Liver (tissue), 9 donors: ENCODE data around the gene RPL21. TPM values are rescaled to one million over a fixed set of nuclear protein-coding genes. Genes with fewer than 3 reads are reported as not detected.

ENCODE experiments used
- DNase-seq: peaks from one replicate; pipeline ENCODE4 v3.0.0-alpha.2; 2017; ENCODE audit warnings: low spot score
- H3K27ac ChIP-seq, 2 donors: one replicate each; pipeline ENCODE4 v1.7.0; 2013; ENCODE audit warnings: inconsistent platforms in 2 of 2, low read length in 2 of 2, control low read depth in 1 of 2, low read depth in 1 of 2, mild to moderate bottlenecking in 1 of 2
- H3K27me3 ChIP-seq, 4 donors: one replicate each; pipeline versions ENCODE4 v1.6.1 to v1.7.0; 2013; ENCODE audit warnings: low read length in 3 of 4, inconsistent platforms in 1 of 4, mild to moderate bottlenecking in 1 of 4, moderate library complexity in 1 of 4; ENCODE audit not compliant: control insufficient read depth in 4 of 4, insufficient read depth in 4 of 4
- H3K36me3 ChIP-seq, 4 donors: one replicate each; pipeline versions ENCODE4 v1.6.1 to v1.7.0; 2013; ENCODE audit warnings: low read length in 3 of 4, mild to moderate bottlenecking in 3 of 4, low read depth in 1 of 4, moderate library complexity in 1 of 4; ENCODE audit not compliant: control insufficient read depth in 4 of 4, insufficient read depth in 3 of 4
- H3K4me1 ChIP-seq, 4 donors: one replicate each; pipeline versions ENCODE4 v1.6.1 to v1.7.0; 2013; ENCODE audit warnings: low read length in 3 of 4, mild to moderate bottlenecking in 3 of 4, moderate library complexity in 1 of 4; ENCODE audit not compliant: control insufficient read depth in 4 of 4, insufficient read depth in 4 of 4
- H3K4me3 ChIP-seq, 3 donors: one replicate each; pipeline versions ENCODE4 v1.6.1 to v1.7.0; 2013; ENCODE audit warnings: low read length in 3 of 3, control low read depth in 1 of 3, low read depth in 1 of 3, mild to moderate bottlenecking in 1 of 3
- H3K9ac ChIP-seq, 2 donors: one replicate each; pipeline ENCODE4 v1.7.0; 2013; ENCODE audit warnings: low read length in 2 of 2, mild to moderate bottlenecking in 2 of 2, moderate library complexity in 2 of 2, control low read depth in 1 of 2, low read depth in 1 of 2
- H3K9me3 ChIP-seq, 4 donors: one replicate each; pipeline versions ENCODE4 v1.6.1 to v1.7.0; 2013; ENCODE audit warnings: low read length in 3 of 4; ENCODE audit not compliant: control insufficient read depth in 4 of 4
- ATF3 ChIP-seq: IDR thresholded peaks from 2 replicates; pipeline ENCODE4 v1.6.1; 2016; ENCODE audit warnings: antibody characterized with exemption
- CTCF ChIP-seq: fragments of 150-350 bp; IDR thresholded peaks from 2 replicates; pipeline ENCODE4 v1.5.1; 2017; ENCODE audit warnings: improper control_type of control experiment, low read depth, low read length; ENCODE audit not compliant: missing input control
- EGR1 ChIP-seq, 2 donors: IDR thresholded peaks; 2 replicates each; pipeline ENCODE4 v1.6.1; 2016 to 2018; ENCODE audit warnings: antibody characterized with exemption in 2 of 2, low read depth in 2 of 2
- FOXA1 ChIP-seq: IDR thresholded peaks from 2 replicates; pipeline ENCODE4 v1.6.1; 2016; ENCODE audit warnings: antibody characterized with exemption
- FOXA2 ChIP-seq: IDR thresholded peaks from 2 replicates; pipeline ENCODE4 v1.6.1; 2016; ENCODE audit warnings: antibody characterized with exemption
- GABPA ChIP-seq, 2 donors: IDR thresholded peaks in 1 of 2; conservative IDR thresholded peaks in 1 of 2; 2 replicates each; pipeline ENCODE4 v1.6.1; 2016; ENCODE audit warnings: antibody characterized with exemption in 2 of 2, mild to moderate bottlenecking in 1 of 2, moderate library complexity in 1 of 2
- HNF4G ChIP-seq: IDR thresholded peaks from 2 replicates; pipeline ENCODE4 v1.6.1; 2016; ENCODE audit warnings: antibody characterized with exemption
- MAX ChIP-seq: IDR thresholded peaks from 2 replicates; pipeline ENCODE4 v1.6.1; 2016; ENCODE audit warnings: antibody characterized with exemption
- NR2F2 ChIP-seq: IDR thresholded peaks from 2 replicates; pipeline ENCODE4 v1.6.1; 2016; ENCODE audit warnings: antibody characterized with exemption
- RAD21 ChIP-seq, 2 donors: IDR thresholded peaks; 2 replicates each; pipeline ENCODE4 v1.6.1; 2016; ENCODE audit warnings: antibody characterized with exemption in 2 of 2, mild to moderate bottlenecking in 2 of 2
- REST ChIP-seq: IDR thresholded peaks from 2 replicates; pipeline ENCODE4 v1.6.1; 2016; ENCODE audit warnings: antibody characterized with exemption, mild to moderate bottlenecking
- RXRA ChIP-seq, 2 donors: IDR thresholded peaks; 2 replicates each; pipeline ENCODE4 v1.6.1; 2017 to 2018; ENCODE audit warnings: antibody characterized with exemption in 2 of 2, mild to moderate bottlenecking in 1 of 2
- SP1 ChIP-seq: IDR thresholded peaks from 2 replicates; pipeline ENCODE4 v1.6.1; 2018; ENCODE audit warnings: antibody characterized with exemption, mild to moderate bottlenecking
- TAF1 ChIP-seq: conservative IDR thresholded peaks from 2 replicates; pipeline ENCODE4 v1.6.1; 2016; ENCODE audit warnings: antibody characterized with exemption, mild to moderate bottlenecking
- YY1 ChIP-seq: IDR thresholded peaks from 2 replicates; pipeline ENCODE4 v1.6.1; 2016; ENCODE audit warnings: antibody characterized with exemption, mild to moderate bottlenecking
- ZBTB33 ChIP-seq: IDR thresholded peaks from 2 replicates; pipeline ENCODE4 v1.6.1; 2016; ENCODE audit warnings: antibody characterized with exemption
- WGBS: extraction: QIAGEN DNeasy Blood & Tissue Kit; methylation state at CpG from one replicate; pipeline ENCODE4 v1.1.7; 2013; 5-methylcytosine and 5-hydroxymethylcytosine counted together
- polyA plus RNA-seq, 2 donors: library from polyadenylated mRNA; stranded (reverse) in 1 of 2; unstranded in 1 of 2; fragments of 200-250 nt in 1 of 2; fragments of >200 nt in 1 of 2; fragmentation: Nextera tagmentation in 1 of 2; extraction: Ambion mirVana in 1 of 2; gene quantifications; one replicate each; pipeline versions ENCODE4 v1.2.1 to v1.2.3, GENCODE V29; 2013 to 2015
- total RNA-seq, 2 donors: library from RNA; depleted of rRNA; stranded (reverse); fragments of >200 nt; gene quantifications; one replicate each; pipeline ENCODE4 v1.2.3, GENCODE V29; 2014
- donor health status: healthy.
- donor health status: healthy.
- donor health status: healthy.
- donor health status: healthy.
- donor health status: healthy.

Gene RPL21
- total and polyA plus RNA-seq, 4 donors, result 206 to 648 (median 442) TPM

GRCh38 chr13:27270594-27271520 lies 19.5 kb downstream of the RPL21 start, which contains the start of gene RASL11A (continued):
- no peak for TF ChIP-seq ZBTB33
- TF ChIP-seq RXRA (IDR thresholded peaks at IDR 0.05), result peak in 1 of 2 donors; percentile 9
- no peak for TF ChIP-seq GABPA (IDR thresholded peaks at IDR 0.05 in 1 of 2, conservative IDR thresholded peaks at IDR 0.05 in 1 of 2)
- no peak for TF ChIP-seq ATF3
- TF ChIP-seq FOXA2, result no peak

DNA sequence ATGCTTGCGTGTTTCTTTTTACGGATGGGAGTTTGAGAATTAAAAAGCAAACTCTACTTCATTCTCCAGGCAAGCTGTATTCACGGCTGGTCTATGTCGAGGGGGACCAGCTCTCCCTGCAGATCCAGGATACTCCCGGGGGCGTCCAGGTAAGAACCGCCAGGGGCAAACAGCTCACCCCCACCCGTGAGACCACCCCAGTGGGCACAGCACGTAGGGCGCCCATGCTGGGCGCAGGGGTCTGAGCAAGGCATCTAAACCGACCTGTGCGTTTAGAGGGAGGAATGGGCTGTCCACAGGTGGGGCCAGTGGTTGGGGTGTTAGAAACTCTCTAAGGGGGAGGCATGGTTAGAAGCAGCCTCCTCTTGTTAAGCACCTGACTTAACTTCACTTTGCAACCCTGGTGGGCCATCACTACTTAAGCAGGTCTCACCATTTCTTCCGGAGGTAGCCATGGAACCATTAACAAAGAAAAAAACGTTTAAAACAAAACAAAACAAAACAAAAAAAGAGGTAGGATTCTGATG lies 20.3 kb downstream of the RPL21 start:
- TF ChIP-seq NR2F2 (no peak), TAF1 (no peak), YY1 (no peak)
- Histone ChIP-seq H3K36me3 (no peaks in the 10 kb centered on the region), H3K4me1 (peaks cover 3 to 20% (median 7%) of the 10 kb centered on the region in 4 donors), H3K27ac (peak overlapping the region; percentile 88 to 94), H3K4me3 (peak overlapping the region; percentile 65 to 88 (median 75)), H3K27me3 (no peaks in the 10 kb centered on the region), H3K9ac (peak overlapping the region; percentile 39 to 63), H3K9me3 (no peaks in the 10 kb centered on the region)
- DNase-seq, result no peak
- WGBS, result 41% methylated on average over 15 of the region's 15 CpGs

GRCh38 chr13:27273658-27274425 lies 22.5 kb downstream of the RPL21 start:
- Histone ChIP-seq H3K27me3 (no peaks in the 10 kb centered on the region), H3K9me3 (no peaks in the 10 kb centered on the region), H3K36me3 (no peaks in the 10 kb centered on the region), H3K4me3 (no peak overlapping the region), H3K4me1 (peaks cover 3 to 18% (median 7%) of the 10 kb centered on the region in 4 donors), H3K27ac (no peak overlapping the region), H3K9ac (no peak overlapping the region)
- no peak for DNase-seq
- 83% methylated on average over 4 of the region's 4 CpGs for WGBS
- TF ChIP-seq FOXA1 (no peak), ATF3 (no peak), ZBTB33 (no peak), GABPA (IDR thresholded peaks at IDR 0.05 in 1 of 2, conservative IDR thresholded peaks at IDR 0.05 in 1 of 2) (no peak), NR2F2 (no peak), REST (no peak), RXRA (IDR thresholded peaks at IDR 0.05) (no peak), RAD21 (IDR thresholded peaks at IDR 0.05) (no peak), CTCF (no peak), EGR1 (IDR thresholded peaks at IDR 0.05; ENCODE audit: low read depth in 2 of 2) (no peak), YY1 (no peak), SP1 (no peak), MAX (no peak), HNF4G (no peak), FOXA2 (no peak)
